GM23338 (cell line): ENCODE data around the gene AFAP1L1. TPM values are rescaled to one million over a fixed set of nuclear protein-coding genes. Genes with fewer than 3 reads are reported as not detected.
"Not testable (repeated sequence)": the region's sequence is repeated elsewhere in the genome, so short reads cannot be mapped to it uniquely, and the experiment has no call there.

ENCODE experiments used
- ATAC-seq: fragments of 200-7000 bp; cut with Tn5 transposase; 3 replicates; pipeline ENCODE4 v1.9.1; 2020
- DNase-seq: peaks from one replicate; pipeline ENCODE4 v3.0.0-alpha.2; 2015; ENCODE audit warnings: low spot score
- H2AFZ ChIP-seq: fragments of 200-600 bp; sonication (generic); 2 replicates; pipeline ENCODE4 v1.8.0; 2016; ENCODE audit warnings: antibody characterized with exemption, mild to moderate bottlenecking, moderate library complexity
- H3F3A ChIP-seq: fragments of 200-600 bp; sonication (generic); replicated peaks from 2 replicates; pipeline ENCODE4 v1.8.0; 2017; ENCODE audit warnings: antibody characterized with exemption, mixed run types, low read depth
- H3K27ac ChIP-seq: fragments of 200-600 bp; sonication (generic); 2 replicates; pipeline ENCODE4 v1.6.1; 2016; ENCODE audit warnings: low read depth
- H3K27me3 ChIP-seq: fragments of 200-600 bp; sonication (generic); 2 replicates; pipeline ENCODE4 v1.8.0; 2016; ENCODE audit warnings: mild to moderate bottlenecking, mixed run types, moderate library complexity; ENCODE audit not compliant: insufficient read depth
- H3K36me3 ChIP-seq: fragments of 200-600 bp; sonication (generic); 2 replicates; pipeline ENCODE4 v1.8.0; 2016; ENCODE audit warnings: mild to moderate bottlenecking; ENCODE audit not compliant: insufficient read depth
- H3K4me1 ChIP-seq: fragments of 200-600 bp; sonication (generic); 2 replicates; pipeline ENCODE4 v1.8.0; 2016; ENCODE audit warnings: mild to moderate bottlenecking, moderate library complexity; ENCODE audit not compliant: insufficient read depth
- H3K4me2 ChIP-seq: fragments of 200-600 bp; sonication (generic); 2 replicates; pipeline ENCODE4 v1.7.1; 2017; ENCODE audit warnings: mixed run types
- H3K4me3 ChIP-seq: fragments of 200-600 bp; sonication (generic); 2 replicates; pipeline ENCODE4 v1.6.1; 2016; ENCODE audit warnings: mixed run types
- H3K79me2 ChIP-seq: fragments of 200-600 bp; sonication (generic); replicated peaks from 2 replicates; pipeline ENCODE4 v1.8.0; 2017; ENCODE audit warnings: mild to moderate bottlenecking; ENCODE audit not compliant: insufficient read depth
- H3K9me2 ChIP-seq: fragments of 200-600 bp; sonication (generic); 2 replicates; pipeline ENCODE4 v1.8.0; 2017; ENCODE audit not compliant: insufficient read depth
- H4K20me1 ChIP-seq: fragments of 200-600 bp; sonication (generic); replicated peaks from 2 replicates; pipeline ENCODE4 v1.8.0; 2017; ENCODE audit warnings: mild to moderate bottlenecking; ENCODE audit not compliant: insufficient read depth
- H3K27ac Mint-ChIP-seq: 2 replicates; pipeline ENCODE4 v1.8.0; 2020; ENCODE audit warnings: inconsistent platforms, mild to moderate bottlenecking, moderate library complexity, mixed read lengths
- H3K27me3 Mint-ChIP-seq: 3 replicates; pipeline ENCODE4 v1.8.0; 2022; ENCODE audit warnings: low read depth, mild to moderate bottlenecking, moderate library complexity, mixed read lengths, inconsistent platforms; ENCODE audit not compliant: insufficient read depth, poor library complexity
- H3K36me3 Mint-ChIP-seq: 3 replicates; pipeline ENCODE4 v1.8.0; 2021; ENCODE audit warnings: low read depth, mild to moderate bottlenecking, inconsistent platforms, moderate library complexity, mixed read lengths
- H3K4me1 Mint-ChIP-seq: 3 replicates; pipeline ENCODE4 v1.8.0; 2020; ENCODE audit warnings: mild to moderate bottlenecking, inconsistent platforms, mixed read lengths
- H3K4me3 Mint-ChIP-seq: 3 replicates; pipeline ENCODE4 v1.8.0; 2021; ENCODE audit warnings: moderate library complexity, mild to moderate bottlenecking, inconsistent platforms, mixed read lengths
- H3K9me3 Mint-ChIP-seq: 3 replicates; pipeline ENCODE4 v1.8.0; 2020; ENCODE audit warnings: moderate library complexity, mild to moderate bottlenecking, inconsistent platforms, mixed read lengths
- polyA plus RNA-seq: library from polyadenylated mRNA; unstranded; fragments of >200 nt; fragmentation: Nextera tagmentation; extraction: Ambion mirVana; gene quantifications from 2 replicates; pipeline ENCODE4 v1.2.1, GENCODE V29; 2016
- total RNA-seq: library from RNA; depleted of rRNA; stranded (reverse); fragments of >200 nt; shearing (Covaris generic); gene quantifications from 2 replicates; pipeline ENCODE4 v1.2.3, GENCODE V29; 2014; rRNA removed

AFAP1L1 gene
- total and polyA plus RNA-seq, 2 experiments from 2014 or later = 3.2 to 5.7 TPM

- not testable (repeated sequence) for H2AFZ ChIP-seq, H3K4me2 ChIP-seq, H3K27me3 Mint-ChIP-seq, H3K79me2 ChIP-seq, H3K27ac Mint-ChIP-seq, H3K36me3 ChIP-seq, H3K4me1 Mint-ChIP-seq, H3K36me3 Mint-ChIP-seq, H3K4me3 ChIP-seq, H3K4me3 Mint-ChIP-seq, H3K9me2 ChIP-seq, ATAC-seq, H3F3A ChIP-seq, H3K4me1 ChIP-seq, DNase-seq, H3K9me3 Mint-ChIP-seq, H4K20me1 ChIP-seq, H3K27me3 ChIP-seq, H3K27ac ChIP-seq
These were observed 119.4 kb downstream of the AFAP1L1 start for GRCh38 chr5:149391076-149391475.

Other genes with a start within 250 kb of the AFAP1L1 start
- 0.04 and 0.17 TPM in 2 replicates for gene SH3TC2, start 208.8 kb upstream of the AFAP1L1 start, total RNA-seq
- gene SH3TC2, start 208.8 kb upstream of the AFAP1L1 start, polyA plus RNA-seq = 0.10 TPM in 1 of 2 replicates, not detected in the other
- 0.23 and 2.2 TPM in 2 replicates for gene ABLIM3, start 130.4 kb upstream of the AFAP1L1 start, total RNA-seq
- gene ABLIM3, start 130.4 kb upstream of the AFAP1L1 start, polyA plus RNA-seq = 0.19 and 0.31 TPM in 2 replicates
- gene GRPEL2, start 73.6 kb downstream of the AFAP1L1 start, total RNA-seq = 58.8 and 62.2 TPM in 2 replicates
- gene GRPEL2, start 73.6 kb downstream of the AFAP1L1 start, polyA plus RNA-seq = 15.5 and 20.2 TPM in 2 replicates
- 10.6 and 14.7 TPM in 2 replicates for gene PCYOX1L, start 86.2 kb downstream of the AFAP1L1 start, total RNA-seq
- 5.9 and 6.7 TPM in 2 replicates for gene PCYOX1L, start 86.2 kb downstream of the AFAP1L1 start, polyA plus RNA-seq
- not detected in 2 replicates for gene IL17B, start 107.4 kb downstream of the AFAP1L1 start, total RNA-seq
- gene IL17B, start 107.4 kb downstream of the AFAP1L1 start, polyA plus RNA-seq = not detected in 2 replicates